GM21529 (cell line): ENCODE results near the gene PPP2R5E.
"Not testable (repeated sequence)": the region's sequence is repeated elsewhere in the genome, so short reads cannot be mapped to it uniquely, and the experiment has no call there.

Experiments used
- ATAC-seq: cut with Tn5 transposase; IDR thresholded peaks from one replicate; pipeline ENCODE4 v1.9.1; 2021; ENCODE audit not compliant: unreplicated experiment

PPP2R5E gene

GRCh38 chr14:63387711-63388110 lies 155.5 kb downstream of the PPP2R5E start:
- ATAC-seq, result no peak

DNA sequence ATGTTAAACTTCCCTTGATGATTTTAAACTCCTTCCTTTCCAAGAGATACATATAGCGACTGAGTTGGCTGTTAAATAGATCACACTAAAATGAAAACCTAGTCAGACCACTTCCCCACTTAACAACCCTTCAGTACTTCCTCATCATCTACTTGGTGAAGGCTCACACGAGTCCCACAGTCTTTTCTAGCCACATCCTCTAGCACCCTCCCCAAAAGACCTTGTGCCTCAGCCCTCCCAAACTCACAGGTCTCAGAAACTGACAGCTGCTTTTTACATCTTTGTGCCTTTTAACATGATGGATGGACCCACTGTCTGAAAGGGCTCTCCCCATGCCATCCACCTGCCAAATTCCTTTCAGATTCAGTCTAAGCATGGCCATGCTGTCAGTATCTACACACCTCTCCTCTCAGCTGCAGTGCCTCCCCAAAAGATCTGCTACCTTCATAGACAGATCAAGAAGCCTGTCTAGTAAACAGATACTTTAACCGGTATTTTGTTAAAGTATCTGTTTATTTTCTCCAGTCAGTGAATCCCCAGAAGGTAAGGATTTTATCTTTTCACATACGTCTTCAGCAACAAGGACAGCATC lies 159.3 kb downstream of the PPP2R5E start:
- peak; percentile 91 for ATAC-seq

DNA sequence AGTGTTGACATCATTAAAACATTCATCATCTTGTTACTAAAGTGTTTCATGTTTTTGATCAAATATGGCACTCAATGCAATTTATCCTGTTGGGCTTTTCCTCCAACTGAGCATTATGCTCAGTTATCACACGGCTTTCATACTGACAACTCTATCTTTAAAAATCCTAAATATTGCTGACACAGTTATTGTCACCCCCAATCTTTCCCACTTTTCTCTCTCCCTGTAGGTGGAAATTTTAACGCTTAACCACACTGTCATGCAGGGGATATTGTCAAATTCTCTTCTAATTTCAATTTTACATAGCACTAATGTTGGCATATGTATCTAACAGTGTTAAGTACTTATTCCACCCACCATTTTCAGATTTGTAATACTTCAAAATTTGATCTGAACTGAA lies 164.7 kb downstream of the PPP2R5E start:
- ATAC-seq, result no peak

DNA sequence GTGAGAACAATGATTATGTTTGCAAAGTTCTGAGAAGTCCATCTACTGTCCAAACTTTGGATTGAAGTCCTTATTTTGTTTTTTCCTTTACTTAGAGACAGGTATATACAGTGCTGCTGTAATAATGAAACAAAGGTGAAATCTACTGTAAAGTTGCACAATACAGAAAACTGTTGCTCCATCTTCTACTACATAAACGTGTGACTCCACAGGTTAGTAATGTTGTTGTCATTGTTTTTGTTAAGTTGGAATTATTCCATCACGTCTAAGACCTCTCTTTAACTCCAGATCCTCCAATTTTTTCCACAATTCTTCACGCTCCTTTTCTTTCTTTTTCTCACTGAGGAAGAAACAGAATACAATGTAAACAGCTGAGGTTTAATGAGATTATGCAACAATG lies 167.4 kb downstream of the PPP2R5E start:
- ATAC-seq, result no peak

DNA sequence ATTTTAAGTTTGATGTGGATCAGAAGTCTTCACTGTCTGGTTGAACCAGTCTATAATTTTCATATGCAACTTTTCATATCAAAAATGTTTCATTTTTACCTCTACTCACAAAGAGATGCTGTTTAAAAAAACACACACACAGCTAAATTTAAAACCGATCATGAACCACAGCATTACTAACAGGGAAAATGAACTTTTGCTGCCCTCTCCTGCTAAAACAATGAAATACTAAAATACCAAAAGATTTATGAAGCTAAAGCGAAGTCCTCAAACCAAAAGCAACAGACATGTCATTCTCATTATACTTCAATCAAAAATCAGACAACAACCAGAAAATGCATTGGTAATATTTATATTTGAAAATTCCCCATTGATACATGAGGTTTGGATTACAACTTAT lies 171.6 kb downstream of the PPP2R5E start:
- ATAC-seq, result not testable (repeated sequence)

DNA sequence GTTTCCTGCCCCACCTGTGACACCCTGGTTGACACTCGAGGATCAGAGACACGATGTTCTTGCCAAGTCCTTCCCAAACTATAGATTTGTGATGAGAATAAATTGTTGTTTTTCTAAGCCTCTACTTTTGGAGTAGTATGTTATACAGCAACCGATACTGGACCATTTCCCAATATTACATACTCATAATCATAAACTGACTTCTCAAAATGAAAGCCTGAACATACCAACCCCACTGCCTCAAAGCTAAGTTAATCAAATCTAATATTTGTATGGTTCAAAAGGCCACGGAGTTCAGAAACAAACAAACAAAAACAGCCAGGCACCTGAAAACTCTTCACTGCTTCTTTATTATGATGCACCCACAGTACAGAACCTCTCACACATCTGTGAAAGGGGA lies 172.1 kb downstream of the PPP2R5E start:
- peak; percentile 72 for ATAC-seq

DNA sequence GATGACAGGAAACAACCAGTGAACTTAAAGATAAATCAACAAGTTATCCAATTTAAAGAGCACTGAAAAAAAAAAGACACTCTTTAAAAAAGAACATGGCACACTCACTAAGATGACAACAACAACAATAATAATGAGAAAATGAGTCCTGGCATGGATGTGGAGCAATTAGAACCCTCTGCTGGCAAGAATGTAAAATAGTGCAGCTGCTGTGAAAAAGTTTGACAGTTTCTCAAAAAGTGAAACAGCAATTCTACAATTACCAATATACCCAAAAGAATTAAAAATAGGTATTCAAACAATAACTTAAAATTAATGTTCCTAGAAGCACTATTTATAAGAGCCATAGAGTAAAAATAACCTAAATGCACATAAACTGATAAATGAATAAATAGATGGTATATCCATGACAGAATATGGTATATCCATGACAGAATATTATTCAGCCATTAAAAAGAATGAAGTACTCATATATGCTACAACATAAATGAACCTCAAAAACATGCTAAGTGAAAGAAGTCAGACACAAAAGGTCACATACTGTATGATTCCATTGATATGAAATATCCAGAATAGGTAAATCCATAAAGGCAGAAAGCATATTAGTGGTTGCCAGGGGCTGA lies 175.3 kb downstream of the PPP2R5E start:
- ATAC-seq, result no peak

- ATAC-seq, result no peak
Observed at GRCh38 chr14:63362389-63362819, 180.8 kb downstream of the PPP2R5E start.

GRCh38 chr14:63361790-63362189 lies 181.4 kb downstream of the PPP2R5E start:
- ATAC-seq, result no peak

DNA sequence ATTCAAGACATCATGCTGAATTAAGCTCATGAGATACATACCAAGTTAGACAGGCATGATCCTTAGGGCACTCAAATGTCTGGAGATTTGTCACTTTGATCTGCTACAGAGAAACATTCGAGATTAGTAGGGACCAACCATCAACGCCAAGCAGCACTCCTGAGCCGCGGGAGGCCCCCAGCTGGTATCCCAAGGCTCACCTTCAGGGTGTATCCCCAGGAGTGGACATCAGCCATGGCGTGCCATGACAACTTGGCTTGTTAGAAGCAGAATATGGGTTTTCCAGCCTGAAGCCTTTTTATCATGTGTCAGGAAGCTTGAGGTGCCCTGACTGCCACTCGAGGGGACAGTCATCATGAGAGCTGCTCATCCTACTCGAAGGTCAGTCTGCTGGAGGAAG lies 185.3 kb downstream of the PPP2R5E start:
- ATAC-seq, result no peak

- no peak for ATAC-seq
Observed at GRCh38 chr14:63345826-63346225, 197.4 kb downstream of the PPP2R5E start.

- no peak for ATAC-seq
Observed at GRCh38 chr14:63344336-63344735, 198.8 kb downstream of the PPP2R5E start.

DNA sequence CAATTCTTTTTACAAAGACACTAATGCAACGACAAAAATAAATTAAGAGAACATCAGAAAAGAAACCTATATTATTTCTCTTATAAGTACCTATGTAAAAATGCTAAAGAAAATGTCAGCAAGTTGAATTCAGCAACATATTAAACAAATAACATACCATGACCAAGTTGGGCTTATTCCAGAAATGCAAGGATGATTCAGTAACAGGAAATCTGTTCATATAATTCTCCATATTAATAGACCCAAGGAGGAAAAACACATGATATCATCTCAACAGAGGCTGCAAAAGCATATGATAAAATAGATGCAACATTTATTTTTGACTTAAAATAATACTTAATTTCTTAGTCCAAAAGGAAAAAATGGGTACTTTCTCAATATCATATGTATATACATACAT lies 199.3 kb downstream of the PPP2R5E start:
- ATAC-seq, result no peak

GRCh38 chr14:63342371-63342770 lies 200.8 kb downstream of the PPP2R5E start:
- ATAC-seq, result no peak

- ATAC-seq, result no peak
Observed at GRCh38 chr14:63328787-63329737, 214.1 kb downstream of the PPP2R5E start.

GRCh38 chr14:63326840-63327239 lies 216.3 kb downstream of the PPP2R5E start:
- ATAC-seq, result no peak

DNA sequence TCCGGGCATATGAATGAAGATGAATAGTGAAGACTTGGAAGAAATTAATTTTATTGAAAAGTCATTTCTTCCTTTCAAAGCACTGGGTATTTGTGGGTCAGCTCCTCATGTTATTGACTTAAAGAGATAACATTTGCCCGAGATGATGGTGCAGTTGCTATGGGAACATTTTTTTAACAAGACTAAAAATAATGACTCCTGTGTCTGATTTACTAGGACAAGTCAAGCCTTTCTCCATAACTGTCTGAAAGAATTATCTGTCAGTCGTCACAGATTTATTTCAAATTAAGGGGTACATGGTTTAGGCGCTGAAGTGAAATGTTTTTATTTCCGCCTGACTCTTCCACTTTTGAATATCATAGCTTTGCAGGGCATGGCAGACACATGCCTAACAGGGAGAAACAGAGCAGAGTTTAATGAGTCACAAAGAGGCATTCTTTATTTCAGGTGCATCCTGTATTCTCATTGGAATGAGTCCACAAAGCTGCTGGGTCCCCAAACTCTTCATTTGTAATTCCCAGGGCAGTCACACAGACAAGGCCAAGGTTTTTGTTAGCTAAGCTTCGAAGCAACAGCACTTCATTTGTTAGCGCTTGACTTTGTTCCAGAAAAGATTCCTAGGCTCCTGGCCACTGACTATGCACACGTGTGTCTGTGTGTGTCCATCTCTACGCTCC lies 220.1 kb downstream of the PPP2R5E start:
- ATAC-seq, result no peak

DNA sequence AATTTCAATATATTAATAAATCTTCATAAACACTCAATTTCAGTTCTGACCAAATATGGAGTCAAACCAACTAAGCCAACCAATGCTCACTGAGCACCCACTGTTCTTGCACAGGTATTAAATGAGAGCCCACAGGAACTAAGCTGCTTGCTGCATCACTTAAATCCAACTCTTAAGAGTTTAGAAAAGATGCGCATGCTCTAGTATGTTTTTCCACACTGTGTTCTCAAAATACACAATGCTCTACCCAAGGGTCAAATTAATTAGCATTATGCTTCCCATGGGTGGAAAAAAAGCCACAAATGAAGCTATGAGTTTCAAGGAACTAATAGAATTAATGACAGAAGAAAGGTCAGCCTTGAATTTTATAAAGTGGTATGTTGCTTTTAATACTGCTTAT lies 220.7 kb downstream of the PPP2R5E start:
- no peak for ATAC-seq
